Liver (tissue), 9 donors: ENCODE measurements around the gene PPDPF. TPM values are rescaled to one million over a fixed set of nuclear protein-coding genes. Genes with fewer than 3 reads are reported as not detected.

Source experiments
- DNase-seq: peaks from one replicate; pipeline ENCODE4 v3.0.0-alpha.2; 2017; ENCODE audit warnings: low spot score
- H3K27ac ChIP-seq, 2 donors: one replicate each; pipeline ENCODE4 v1.7.0; 2013; ENCODE audit warnings: inconsistent platforms in 2 of 2, low read length in 2 of 2, control low read depth in 1 of 2, low read depth in 1 of 2, mild to moderate bottlenecking in 1 of 2
- H3K27me3 ChIP-seq, 4 donors: one replicate each; pipeline versions ENCODE4 v1.6.1 to v1.7.0; 2013; ENCODE audit warnings: low read length in 3 of 4, inconsistent platforms in 1 of 4, mild to moderate bottlenecking in 1 of 4, moderate library complexity in 1 of 4; ENCODE audit not compliant: control insufficient read depth in 4 of 4, insufficient read depth in 4 of 4
- H3K36me3 ChIP-seq, 4 donors: one replicate each; pipeline versions ENCODE4 v1.6.1 to v1.7.0; 2013; ENCODE audit warnings: low read length in 3 of 4, mild to moderate bottlenecking in 3 of 4, low read depth in 1 of 4, moderate library complexity in 1 of 4; ENCODE audit not compliant: control insufficient read depth in 4 of 4, insufficient read depth in 3 of 4
- H3K4me1 ChIP-seq, 4 donors: one replicate each; pipeline versions ENCODE4 v1.6.1 to v1.7.0; 2013; ENCODE audit warnings: low read length in 3 of 4, mild to moderate bottlenecking in 3 of 4, moderate library complexity in 1 of 4; ENCODE audit not compliant: control insufficient read depth in 4 of 4, insufficient read depth in 4 of 4
- H3K4me3 ChIP-seq, 3 donors: one replicate each; pipeline versions ENCODE4 v1.6.1 to v1.7.0; 2013; ENCODE audit warnings: low read length in 3 of 3, control low read depth in 1 of 3, low read depth in 1 of 3, mild to moderate bottlenecking in 1 of 3
- H3K9ac ChIP-seq, 2 donors: one replicate each; pipeline ENCODE4 v1.7.0; 2013; ENCODE audit warnings: low read length in 2 of 2, mild to moderate bottlenecking in 2 of 2, moderate library complexity in 2 of 2, control low read depth in 1 of 2, low read depth in 1 of 2
- H3K9me3 ChIP-seq, 4 donors: one replicate each; pipeline versions ENCODE4 v1.6.1 to v1.7.0; 2013; ENCODE audit warnings: low read length in 3 of 4; ENCODE audit not compliant: control insufficient read depth in 4 of 4
- ATF3 ChIP-seq: IDR thresholded peaks from 2 replicates; pipeline ENCODE4 v1.6.1; 2016; ENCODE audit warnings: antibody characterized with exemption
- CTCF ChIP-seq: fragments of 150-350 bp; IDR thresholded peaks from 2 replicates; pipeline ENCODE4 v1.5.1; 2017; ENCODE audit warnings: improper control_type of control experiment, low read depth, low read length; ENCODE audit not compliant: missing input control
- EGR1 ChIP-seq, 2 donors: IDR thresholded peaks; 2 replicates each; pipeline ENCODE4 v1.6.1; 2016 to 2018; ENCODE audit warnings: antibody characterized with exemption in 2 of 2, low read depth in 2 of 2
- FOXA1 ChIP-seq: IDR thresholded peaks from 2 replicates; pipeline ENCODE4 v1.6.1; 2016; ENCODE audit warnings: antibody characterized with exemption
- HNF4A ChIP-seq, 2 donors: conservative IDR thresholded peaks; 2 replicates each; pipeline ENCODE4 v1.6.1; 2016; ENCODE audit warnings: antibody characterized with exemption in 2 of 2, mild to moderate bottlenecking in 2 of 2
- HNF4G ChIP-seq: IDR thresholded peaks from 2 replicates; pipeline ENCODE4 v1.6.1; 2016; ENCODE audit warnings: antibody characterized with exemption
- JUND ChIP-seq, 2 donors: IDR thresholded peaks; 2 replicates each; pipeline ENCODE4 v1.6.1; 2016; ENCODE audit warnings: antibody characterized with exemption in 2 of 2
- NR2F2 ChIP-seq: IDR thresholded peaks from 2 replicates; pipeline ENCODE4 v1.6.1; 2016; ENCODE audit warnings: antibody characterized with exemption
- RAD21 ChIP-seq, 2 donors: IDR thresholded peaks; 2 replicates each; pipeline ENCODE4 v1.6.1; 2016; ENCODE audit warnings: antibody characterized with exemption in 2 of 2, mild to moderate bottlenecking in 2 of 2
- REST ChIP-seq: IDR thresholded peaks from 2 replicates; pipeline ENCODE4 v1.6.1; 2016; ENCODE audit warnings: antibody characterized with exemption, mild to moderate bottlenecking
- RXRA ChIP-seq, 2 donors: IDR thresholded peaks; 2 replicates each; pipeline ENCODE4 v1.6.1; 2017 to 2018; ENCODE audit warnings: antibody characterized with exemption in 2 of 2, mild to moderate bottlenecking in 1 of 2
- SP1 ChIP-seq: IDR thresholded peaks from 2 replicates; pipeline ENCODE4 v1.6.1; 2018; ENCODE audit warnings: antibody characterized with exemption, mild to moderate bottlenecking
- TAF1 ChIP-seq: conservative IDR thresholded peaks from 2 replicates; pipeline ENCODE4 v1.6.1; 2016; ENCODE audit warnings: antibody characterized with exemption, mild to moderate bottlenecking
- YY1 ChIP-seq: IDR thresholded peaks from 2 replicates; pipeline ENCODE4 v1.6.1; 2016; ENCODE audit warnings: antibody characterized with exemption, mild to moderate bottlenecking
- ZBTB33 ChIP-seq: IDR thresholded peaks from 2 replicates; pipeline ENCODE4 v1.6.1; 2016; ENCODE audit warnings: antibody characterized with exemption
- WGBS: extraction: QIAGEN DNeasy Blood & Tissue Kit; methylation state at CpG from one replicate; pipeline ENCODE4 v1.1.7; 2013; 5-methylcytosine and 5-hydroxymethylcytosine counted together
- polyA plus RNA-seq, 2 donors: library from polyadenylated mRNA; stranded (reverse) in 1 of 2; unstranded in 1 of 2; fragments of 200-250 nt in 1 of 2; fragments of >200 nt in 1 of 2; fragmentation: Nextera tagmentation in 1 of 2; extraction: Ambion mirVana in 1 of 2; gene quantifications; one replicate each; pipeline versions ENCODE4 v1.2.1 to v1.2.3, GENCODE V29; 2013 to 2015
- total RNA-seq, 2 donors: library from RNA; depleted of rRNA; stranded (reverse); fragments of >200 nt; gene quantifications; one replicate each; pipeline ENCODE4 v1.2.3, GENCODE V29; 2014
- donor health status: healthy.
- donor health status: healthy.
- donor health status: healthy.
- donor health status: healthy.
- donor health status: healthy.

PPDPF gene
- total and polyA plus RNA-seq, 4 donors = 8.3 to 196 (median 25.3) TPM

- Histone ChIP-seq H3K9ac (no peak overlapping the region), H3K36me3 (peaks cover 0 to 42% (median 27%) of the 10 kb centered on the region in 4 donors)
Measured at GRCh38 chr20:63567136-63567385, 46.5 kb downstream of the PPDPF start.

More at GRCh38 chr20:63567136-63567385, 46.5 kb downstream of the PPDPF start:
- H3K4me1 ChIP-seq = peaks cover 0 to 9% (median 3%) of the 10 kb centered on the region in 4 donors
- no peak overlapping the region for H3K27ac ChIP-seq
- 97% methylated on average over 22 of the region's 22 CpGs for WGBS
- no peak overlapping the region for H3K4me3 ChIP-seq
- H3K9me3 ChIP-seq = no peaks in the 10 kb centered on the region
- no peaks in the 10 kb centered on the region for H3K27me3 ChIP-seq
- TF ChIP-seq RXRA (IDR thresholded peaks at IDR 0.05) (no peak), RAD21 (IDR thresholded peaks at IDR 0.05) (no peak), ATF3 (no peak), TAF1 (no peak), CTCF (no peak), HNF4A (conservative IDR thresholded peaks at IDR 0.05) (no peak), SP1 (no peak), FOXA1 (no peak), REST (no peak), HNF4G (no peak), ZBTB33 (no peak), JUND (IDR thresholded peaks at IDR 0.05) (no peak), YY1 (no peak), EGR1 (IDR thresholded peaks at IDR 0.05; ENCODE audit: low read depth in 2 of 2) (no peak), NR2F2 (no peak)
- no peak for DNase-seq
